ENCODE results near the gene PEX3. TPM values are rescaled to one million over a fixed set of nuclear protein-coding genes. Genes with fewer than 3 reads are reported as not detected.

Gene PEX3, protein sequence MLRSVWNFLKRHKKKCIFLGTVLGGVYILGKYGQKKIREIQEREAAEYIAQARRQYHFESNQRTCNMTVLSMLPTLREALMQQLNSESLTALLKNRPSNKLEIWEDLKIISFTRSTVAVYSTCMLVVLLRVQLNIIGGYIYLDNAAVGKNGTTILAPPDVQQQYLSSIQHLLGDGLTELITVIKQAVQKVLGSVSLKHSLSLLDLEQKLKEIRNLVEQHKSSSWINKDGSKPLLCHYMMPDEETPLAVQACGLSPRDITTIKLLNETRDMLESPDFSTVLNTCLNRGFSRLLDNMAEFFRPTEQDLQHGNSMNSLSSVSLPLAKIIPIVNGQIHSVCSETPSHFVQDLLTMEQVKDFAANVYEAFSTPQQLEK
- total RNA-seq = 10 to 100 TPM; 21.0 TPM

- Mint-ChIP-seq H3K36me3 (peaks cover 5% of the 10 kb centered on the region), H3K27ac (peak within 1 kb of the TSS; percentile 99), H3K9me3 (no peaks in the 10 kb centered on the region), H3K4me1 (peaks cover 20% of the 10 kb centered on the region), H3K4me3 (peak within 1 kb of the TSS; percentile 99), H3K27me3 (no peaks in the 10 kb centered on the region)
- peak; percentile 94 for DNase-seq
- POLR2A ChIA-PET = interaction anchor here (0.6 to 2.2 kb wide), 12 partner anchors 9 to 613 kb away, joined by 3 to 17 read pairs (median 3); partner anchors contain the start of gene FUCA2
- peak; percentile 98 for ATAC-seq (ENCODE audit: low read depth)
Measured at GRCh38 chr6:143450453-143451371, at the start of gene PEX3, which contains the start of gene ADAT2. TSS of gene PEX3 (plus strand) at chr6:143450805. CDS start at chr6:143451043, 238 bp downstream. TSS of gene ADAT2 (minus strand) at chr6:143450695. CDS start at chr6:143450658, 37 bp downstream.

DNA sequence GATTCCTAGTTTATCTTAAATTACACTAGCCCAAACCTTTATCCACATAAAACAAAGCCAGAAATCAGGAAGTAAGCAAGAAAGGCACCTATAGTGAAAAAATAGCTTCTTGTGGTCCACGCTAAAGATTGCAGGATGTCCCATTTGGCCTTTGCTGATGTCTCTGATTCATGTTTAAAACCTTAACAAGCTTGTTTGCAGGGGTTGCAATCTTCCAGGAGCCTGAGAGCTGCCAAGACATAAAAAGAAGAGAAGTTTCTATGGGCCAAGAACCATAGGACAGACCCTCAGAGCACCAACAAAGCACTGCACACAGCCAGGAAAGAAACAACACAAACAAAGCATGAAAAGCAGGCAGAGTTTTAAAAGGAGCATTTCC, 49.5 kb upstream of the PEX3 start:
- no peaks in the 10 kb centered on the region for H3K36me3 Mint-ChIP-seq
- POLR2A ChIA-PET = no interaction called here
- peak overlapping the region; percentile 37 for H3K27ac Mint-ChIP-seq
- H3K9me3 Mint-ChIP-seq = no peaks in the 10 kb centered on the region
- peaks cover 2% of the 10 kb centered on the region for H3K27me3 Mint-ChIP-seq
- peak overlapping the region; percentile 53 for H3K4me3 Mint-ChIP-seq
- ATAC-seq (ENCODE audit: low read depth) = no peak
- no peak for DNase-seq
- peaks cover 19% of the 10 kb centered on the region for H3K4me1 Mint-ChIP-seq

GRCh38 chr6:143401636-143402370, 48.8 kb upstream of the PEX3 start:
- POLR2A ChIA-PET = no interaction called here
- no peaks in the 10 kb centered on the region for H3K36me3 Mint-ChIP-seq
- ATAC-seq (ENCODE audit: low read depth) (no peak), DNase-seq (no peak)
- H3K9me3 Mint-ChIP-seq = no peaks in the 10 kb centered on the region
- H3K4me1 Mint-ChIP-seq = peaks cover 19% of the 10 kb centered on the region
- H3K27ac Mint-ChIP-seq = no peak overlapping the region
- peaks cover 4% of the 10 kb centered on the region for H3K27me3 Mint-ChIP-seq
- no peak overlapping the region for H3K4me3 Mint-ChIP-seq

DNA sequence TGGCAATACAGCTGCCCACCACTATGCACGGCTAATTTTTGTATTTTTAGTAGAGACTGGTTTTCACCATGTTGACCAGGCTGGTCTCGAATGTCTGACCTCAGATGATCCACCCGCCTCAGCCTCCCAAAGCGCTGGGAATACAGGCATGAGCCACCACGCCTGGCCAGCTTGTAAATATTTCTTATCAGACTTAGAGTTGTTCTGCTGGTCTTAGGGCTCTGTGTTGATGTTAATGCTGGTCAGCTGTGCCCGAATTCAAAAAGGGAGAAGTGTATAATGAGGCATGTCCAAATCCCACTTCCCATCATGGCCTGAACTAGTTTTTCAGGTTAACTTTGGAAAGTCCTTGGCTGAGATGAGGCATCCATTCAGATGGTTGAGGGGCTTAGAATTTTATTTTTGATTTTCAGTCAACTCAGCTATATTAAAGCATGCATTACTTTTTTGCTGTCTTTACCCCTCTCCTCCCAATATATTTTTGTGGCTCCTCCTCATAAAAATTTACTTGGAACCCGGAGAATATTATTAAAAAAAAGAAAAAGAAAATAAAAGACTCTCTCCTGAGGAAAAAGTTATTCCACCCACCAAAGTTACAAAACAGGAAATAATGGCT, 47.8 kb upstream of the PEX3 start:
- no peak overlapping the region for H3K4me3 Mint-ChIP-seq
- H3K9me3 Mint-ChIP-seq = no peaks in the 10 kb centered on the region
- POLR2A ChIA-PET = no interaction called here
- H3K27ac Mint-ChIP-seq = no peak overlapping the region
- no peaks in the 10 kb centered on the region for H3K36me3 Mint-ChIP-seq
- peaks cover 4% of the 10 kb centered on the region for H3K27me3 Mint-ChIP-seq
- ATAC-seq (ENCODE audit: low read depth) (no peak), DNase-seq (no peak)
- H3K4me1 Mint-ChIP-seq = peaks cover 18% of the 10 kb centered on the region

GRCh38 chr6:143405373-143406154, 45.0 kb upstream of the PEX3 start:
- Mint-ChIP-seq H3K27me3 (peaks cover 10% of the 10 kb centered on the region), H3K4me3 (no peak overlapping the region), H3K4me1 (peaks cover 10% of the 10 kb centered on the region), H3K9me3 (no peaks in the 10 kb centered on the region), H3K27ac (no peak overlapping the region), H3K36me3 (no peaks in the 10 kb centered on the region)
- DNase-seq = no peak
- ATAC-seq (ENCODE audit: low read depth) = no peak
- POLR2A ChIA-PET = no interaction called here

DNA sequence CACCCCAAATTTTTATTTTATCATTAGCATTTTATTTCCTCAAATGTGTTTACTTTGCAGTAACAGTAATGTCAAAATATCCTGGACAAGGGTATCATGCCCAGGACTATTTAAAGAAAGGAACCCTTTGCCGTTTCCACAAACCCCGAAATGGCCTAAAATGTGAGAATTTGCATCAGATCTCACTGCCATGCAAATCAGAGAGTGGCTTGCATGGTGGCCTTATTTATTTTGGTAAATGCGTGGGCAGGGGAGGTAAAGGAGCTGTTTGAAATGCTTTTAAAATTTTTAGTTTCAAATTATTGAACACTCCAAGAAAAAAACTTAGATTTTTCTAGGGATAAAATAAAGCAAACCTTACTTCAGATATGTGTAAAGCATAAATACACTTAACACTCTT, 43.9 kb upstream of the PEX3 start:
- ATAC-seq (ENCODE audit: low read depth) (no peak), DNase-seq (no peak)
- Mint-ChIP-seq H3K27me3 (peaks cover 10% of the 10 kb centered on the region), H3K36me3 (no peaks in the 10 kb centered on the region), H3K27ac (no peak overlapping the region), H3K4me3 (no peak overlapping the region), H3K4me1 (peaks cover 2% of the 10 kb centered on the region), H3K9me3 (no peaks in the 10 kb centered on the region)
- POLR2A ChIA-PET = no interaction called here

DNA sequence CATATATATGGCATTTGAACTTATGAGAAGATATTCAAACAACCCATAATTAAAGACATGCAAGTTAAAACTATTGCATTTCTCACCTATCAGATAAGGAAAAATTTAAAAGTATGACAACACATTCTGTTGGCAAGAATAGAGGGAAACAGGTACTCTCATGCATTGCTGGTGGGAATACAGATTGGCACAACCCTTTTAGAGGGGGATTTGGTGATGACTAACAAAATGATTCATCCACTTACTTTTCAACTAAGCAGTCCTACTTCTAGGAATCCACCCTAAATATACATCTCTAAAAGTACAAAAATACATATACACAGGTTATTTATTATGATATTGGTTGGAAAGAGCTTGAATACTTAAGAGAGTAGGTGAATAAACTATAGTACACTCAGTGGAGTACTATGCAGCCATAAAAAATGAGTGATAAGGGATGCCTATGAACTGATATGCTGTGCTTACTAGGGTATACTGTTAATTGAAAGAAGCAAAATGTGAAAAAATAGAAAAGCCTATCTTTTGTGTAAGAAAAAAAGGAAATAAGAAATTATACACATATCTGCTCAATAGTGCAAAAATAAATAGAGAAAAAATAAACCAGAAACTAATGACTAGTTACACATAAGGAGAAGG, 42.3 kb upstream of the PEX3 start:
- H3K27me3 Mint-ChIP-seq = peaks cover 8% of the 10 kb centered on the region
- no peak for DNase-seq
- no peaks in the 10 kb centered on the region for H3K4me1 Mint-ChIP-seq
- no peak for ATAC-seq (ENCODE audit: low read depth)
- H3K4me3 Mint-ChIP-seq = no peak overlapping the region
- no peak overlapping the region for H3K27ac Mint-ChIP-seq
- no peaks in the 10 kb centered on the region for H3K36me3 Mint-ChIP-seq
- POLR2A ChIA-PET = no interaction called here
- no peaks in the 10 kb centered on the region for H3K9me3 Mint-ChIP-seq

- Mint-ChIP-seq H3K4me3 (no peak overlapping the region), H3K4me1 (no peaks in the 10 kb centered on the region), H3K9me3 (no peaks in the 10 kb centered on the region), H3K27me3 (peaks cover 8% of the 10 kb centered on the region), H3K36me3 (no peaks in the 10 kb centered on the region), H3K27ac (no peak overlapping the region)
- no peak for ATAC-seq (ENCODE audit: low read depth)
- POLR2A ChIA-PET = no interaction called here
- DNase-seq = no peak
Measured at GRCh38 chr6:143408787-143409162, 41.8 kb upstream of the PEX3 start.

GRCh38 chr6:143410859-143411270, 39.7 kb upstream of the PEX3 start:
- ATAC-seq (ENCODE audit: low read depth) (no peak), DNase-seq (no peak)
- H3K4me1 Mint-ChIP-seq = no peaks in the 10 kb centered on the region
- POLR2A ChIA-PET = no interaction called here
- no peak overlapping the region for H3K4me3 Mint-ChIP-seq
- H3K36me3 Mint-ChIP-seq = peaks cover 3% of the 10 kb centered on the region
- no peak overlapping the region for H3K27ac Mint-ChIP-seq
- no peaks in the 10 kb centered on the region for H3K9me3 Mint-ChIP-seq
- peaks cover 8% of the 10 kb centered on the region for H3K27me3 Mint-ChIP-seq

GRCh38 chr6:143414769-143415168, 35.8 kb upstream of the PEX3 start:
- Mint-ChIP-seq H3K4me1 (peaks cover 3% of the 10 kb centered on the region), H3K27ac (no peak overlapping the region), H3K4me3 (no peak overlapping the region), H3K9me3 (no peaks in the 10 kb centered on the region), H3K36me3 (peaks cover 8% of the 10 kb centered on the region), H3K27me3 (no peaks in the 10 kb centered on the region)
- DNase-seq (no peak), ATAC-seq (ENCODE audit: low read depth) (no peak)
- POLR2A ChIA-PET = no interaction called here

- POLR2A ChIA-PET = no interaction called here
- Mint-ChIP-seq H3K4me3 (no peak overlapping the region), H3K27ac (no peak overlapping the region), H3K4me1 (peaks cover 3% of the 10 kb centered on the region), H3K27me3 (no peaks in the 10 kb centered on the region), H3K36me3 (peaks cover 12% of the 10 kb centered on the region), H3K9me3 (no peaks in the 10 kb centered on the region)
- DNase-seq = no peak
- ATAC-seq (ENCODE audit: low read depth) = no peak
Measured at GRCh38 chr6:143419526-143419925, 31.1 kb upstream of the PEX3 start.

- Mint-ChIP-seq H3K9me3 (no peaks in the 10 kb centered on the region), H3K4me3 (no peak overlapping the region), H3K4me1 (no peaks in the 10 kb centered on the region), H3K27ac (no peak overlapping the region), H3K27me3 (no peaks in the 10 kb centered on the region), H3K36me3 (peaks cover 2% of the 10 kb centered on the region)
- POLR2A ChIA-PET = interaction anchor here (0.6 to 0.8 kb wide), 2 partner anchors 25 to 52 kb away, joined by 3 read pairs; partner anchors contain the start of genes ADAT2 and PEX3
- DNase-seq = no peak
- no peak for ATAC-seq (ENCODE audit: low read depth)
Measured at GRCh38 chr6:143426026-143426425, 24.6 kb upstream of the PEX3 start.

All from activated naive CD8-positive, alpha-beta T cell treated with anti-CD3 and anti-CD28 coated beads, Interleukin-2, amount 10 ng/mL, durations not matched to agents 7 days and 5 days (primary cell).